Thyroid gland (tissue), 4 donors: ENCODE measurements around the gene C1QTNF3.

Source experiments
- POLR2A ChIP-seq, 2 donors: fragments of 450-650 bp; IDR thresholded peaks; one replicate each; pipeline ENCODE4 v1.6.1; 2017; ENCODE audit warnings: antibody characterized with exemption in 2 of 2, mild to moderate bottlenecking in 2 of 2, moderate library complexity in 1 of 2
- TF ChIP-seq, protein P1 (sequence below), 6 experiments: fragments of 200-600 bp in 3 of 6; fragments of 450-650 bp in 3 of 6; sonication (generic) in 3 of 6; IDR thresholded peaks; one replicate each; pipeline ENCODE4 v1.5.1; 2016 to 2019; ENCODE audit warnings: antibody characterized with exemption in 6 of 6, mild to moderate bottlenecking in 2 of 6, inconsistent platforms in 1 of 6, moderate library complexity in 1 of 6

DNA sequence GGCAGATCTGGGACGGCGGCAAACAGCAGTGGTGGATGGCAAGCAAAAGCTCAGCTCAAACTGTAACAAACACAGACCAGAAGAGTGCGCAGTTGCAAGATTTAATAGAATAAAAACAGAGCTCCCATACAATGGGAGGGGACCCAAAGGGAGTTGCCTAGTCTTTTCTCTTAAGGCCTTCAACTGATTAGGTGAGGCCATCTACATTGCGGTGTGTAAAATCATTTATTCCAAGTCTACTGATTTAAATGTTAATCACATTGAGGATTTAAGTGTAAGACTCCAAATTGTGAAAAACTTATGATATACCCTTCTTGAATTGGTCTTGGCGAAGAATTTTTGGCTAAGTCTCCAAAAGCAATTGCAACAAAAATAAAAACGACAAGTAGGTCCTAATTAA, 21.6 kb upstream of the C1QTNF3 start:
- TF ChIP-seq, protein P1, sequence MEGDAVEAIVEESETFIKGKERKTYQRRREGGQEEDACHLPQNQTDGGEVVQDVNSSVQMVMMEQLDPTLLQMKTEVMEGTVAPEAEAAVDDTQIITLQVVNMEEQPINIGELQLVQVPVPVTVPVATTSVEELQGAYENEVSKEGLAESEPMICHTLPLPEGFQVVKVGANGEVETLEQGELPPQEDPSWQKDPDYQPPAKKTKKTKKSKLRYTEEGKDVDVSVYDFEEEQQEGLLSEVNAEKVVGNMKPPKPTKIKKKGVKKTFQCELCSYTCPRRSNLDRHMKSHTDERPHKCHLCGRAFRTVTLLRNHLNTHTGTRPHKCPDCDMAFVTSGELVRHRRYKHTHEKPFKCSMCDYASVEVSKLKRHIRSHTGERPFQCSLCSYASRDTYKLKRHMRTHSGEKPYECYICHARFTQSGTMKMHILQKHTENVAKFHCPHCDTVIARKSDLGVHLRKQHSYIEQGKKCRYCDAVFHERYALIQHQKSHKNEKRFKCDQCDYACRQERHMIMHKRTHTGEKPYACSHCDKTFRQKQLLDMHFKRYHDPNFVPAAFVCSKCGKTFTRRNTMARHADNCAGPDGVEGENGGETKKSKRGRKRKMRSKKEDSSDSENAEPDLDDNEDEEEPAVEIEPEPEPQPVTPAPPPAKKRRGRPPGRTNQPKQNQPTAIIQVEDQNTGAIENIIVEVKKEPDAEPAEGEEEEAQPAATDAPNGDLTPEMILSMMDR (IDR thresholded peaks at IDR 0.05), result no peak
- no peak for TF ChIP-seq POLR2A (IDR thresholded peaks at IDR 0.05)
